ENCODE measurements around the gene CHN1.

Gene CHN1, protein sequence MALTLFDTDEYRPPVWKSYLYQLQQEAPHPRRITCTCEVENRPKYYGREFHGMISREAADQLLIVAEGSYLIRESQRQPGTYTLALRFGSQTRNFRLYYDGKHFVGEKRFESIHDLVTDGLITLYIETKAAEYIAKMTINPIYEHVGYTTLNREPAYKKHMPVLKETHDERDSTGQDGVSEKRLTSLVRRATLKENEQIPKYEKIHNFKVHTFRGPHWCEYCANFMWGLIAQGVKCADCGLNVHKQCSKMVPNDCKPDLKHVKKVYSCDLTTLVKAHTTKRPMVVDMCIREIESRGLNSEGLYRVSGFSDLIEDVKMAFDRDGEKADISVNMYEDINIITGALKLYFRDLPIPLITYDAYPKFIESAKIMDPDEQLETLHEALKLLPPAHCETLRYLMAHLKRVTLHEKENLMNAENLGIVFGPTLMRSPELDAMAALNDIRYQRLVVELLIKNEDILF

GRCh38 chr2:175004980-175005732 is at the start of gene CHN1:
Gene CHN1, minus strand, starts transcription at chr2:175005381. Its CDS starts 469 bp downstream, at chr2:175004912.
- peak; percentile 89 for DNase-seq (ENCODE audit: low read depth, low spot score)

GRCh38 chr2:175054340-175054739 is 49.2 kb upstream of the CHN1 start:
- DNase-seq (ENCODE audit: low read depth, low spot score) = no peak

- DNase-seq (ENCODE audit: low read depth, low spot score) = no peak
These were observed 44.5 kb upstream of the CHN1 start for GRCh38 chr2:175049661-175050060.

- no peak for DNase-seq (ENCODE audit: low read depth, low spot score)
These were observed 43.1 kb upstream of the CHN1 start for GRCh38 chr2:175048275-175048674.

DNA sequence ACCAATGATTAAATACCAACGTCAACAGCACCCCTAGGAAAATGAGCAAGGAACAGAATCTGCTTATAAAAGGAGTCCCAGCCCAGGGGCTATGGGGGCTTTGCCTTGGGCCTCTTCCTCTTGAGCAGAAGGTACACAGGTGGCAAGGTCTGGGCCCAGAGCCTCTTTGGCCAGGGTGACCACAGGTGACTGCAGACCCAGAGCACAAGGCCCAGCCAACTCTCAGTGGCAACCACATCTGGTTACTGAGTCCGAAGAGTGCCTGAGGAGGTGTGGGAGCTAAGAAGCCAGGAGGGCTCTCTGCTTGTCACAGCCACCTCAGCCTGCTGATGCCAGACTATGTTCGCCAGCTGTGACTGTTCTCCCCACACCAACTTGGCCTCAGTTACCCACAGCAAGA is 34.3 kb upstream of the CHN1 start:
- peak; percentile 42 for DNase-seq (ENCODE audit: low read depth, low spot score)

DNA sequence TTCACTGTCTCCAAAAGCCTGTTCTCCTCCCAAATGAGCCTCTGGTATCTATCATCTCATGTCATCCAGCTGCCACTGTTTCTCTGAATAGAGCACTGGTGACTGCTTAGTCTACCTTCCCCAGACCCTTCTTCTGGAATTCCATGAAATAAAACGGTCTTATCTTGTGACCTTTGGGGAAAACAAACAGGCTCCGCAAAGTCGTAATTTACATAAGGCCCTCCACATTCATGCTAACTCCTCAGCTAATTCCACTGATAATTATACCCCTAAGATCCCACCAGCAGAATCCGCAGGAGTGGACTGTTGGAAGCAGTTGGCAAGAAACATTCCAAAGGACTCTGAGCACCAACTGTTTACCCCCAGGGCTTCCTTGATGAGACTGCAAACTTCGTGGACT is 33.9 kb upstream of the CHN1 start:
- DNase-seq (ENCODE audit: low read depth, low spot score) = peak; percentile 61

GRCh38 chr2:175037941-175038340 is 32.8 kb upstream of the CHN1 start:
- DNase-seq (ENCODE audit: low read depth, low spot score) = peak; percentile 37

- DNase-seq (ENCODE audit: low read depth, low spot score) = no peak
These were observed 31.4 kb upstream of the CHN1 start for GRCh38 chr2:175036582-175037018.

- no peak for DNase-seq (ENCODE audit: low read depth, low spot score)
These were observed 30.6 kb upstream of the CHN1 start for GRCh38 chr2:175035806-175036205.

DNA sequence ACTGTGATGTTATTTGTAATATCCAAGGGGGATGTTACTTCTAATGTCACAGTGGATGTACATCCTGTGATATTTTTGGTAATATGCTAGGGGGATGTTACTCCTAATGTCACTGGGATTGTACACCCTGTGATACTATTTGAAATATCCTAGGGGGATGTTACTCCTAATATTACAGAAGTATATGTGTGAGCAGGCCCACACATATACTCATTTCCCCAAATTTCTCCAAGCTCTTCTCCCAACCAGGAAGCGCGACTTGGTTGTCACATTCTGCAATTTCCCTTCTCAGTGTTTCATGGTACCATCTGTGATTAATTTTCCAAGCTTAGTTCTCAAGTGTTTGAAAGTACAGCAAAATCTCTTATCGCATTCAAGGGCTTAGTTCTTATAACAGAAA is 29.5 kb upstream of the CHN1 start:
- no peak for DNase-seq (ENCODE audit: low read depth, low spot score)

DNA sequence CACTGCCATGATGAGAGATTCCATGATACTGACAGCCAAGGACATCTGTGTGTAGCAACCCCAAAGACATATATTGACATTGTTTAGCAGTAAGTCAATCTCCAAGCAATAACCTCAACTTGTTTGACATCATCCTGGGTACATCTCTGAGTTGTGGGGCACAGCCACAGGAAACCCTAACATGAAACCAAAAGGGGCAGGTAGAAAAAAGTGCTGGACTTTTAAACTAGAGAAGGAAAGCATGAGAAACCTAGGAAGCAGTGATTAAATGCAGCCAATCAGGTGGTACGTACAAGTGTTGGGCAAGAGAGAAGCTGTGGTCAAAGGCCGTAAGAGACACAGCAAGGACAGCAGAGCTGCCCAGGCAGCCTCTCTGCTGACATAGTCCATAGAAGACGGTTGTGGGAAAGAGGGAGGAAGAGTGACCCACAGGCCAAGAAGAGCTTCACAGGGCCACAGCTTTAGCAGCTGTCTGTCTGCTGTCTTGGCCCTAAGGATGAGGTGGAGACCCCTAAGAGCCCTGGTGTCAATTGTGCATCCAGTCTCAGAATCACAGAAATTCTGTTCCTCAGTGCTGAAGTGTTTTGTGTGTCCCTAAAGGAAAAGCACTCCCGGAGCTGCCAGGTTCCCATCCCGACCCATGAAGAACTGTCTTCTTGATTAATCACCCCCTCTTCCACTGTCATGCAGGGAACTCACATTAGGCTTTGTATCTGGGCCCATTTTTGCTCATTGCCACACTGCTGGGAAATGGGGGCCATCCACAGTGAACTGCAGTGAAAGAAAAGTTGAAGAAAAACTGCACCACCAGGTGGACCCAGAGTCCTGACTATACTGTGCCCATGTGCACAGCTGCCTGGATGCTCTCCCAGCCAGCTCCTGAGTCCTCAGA is 25.4 kb upstream of the CHN1 start:
- DNase-seq (ENCODE audit: low read depth, low spot score) = peak; percentile 69

GRCh38 chr2:175027755-175028154 is 22.6 kb upstream of the CHN1 start:
- no peak for DNase-seq (ENCODE audit: low read depth, low spot score)

DNA sequence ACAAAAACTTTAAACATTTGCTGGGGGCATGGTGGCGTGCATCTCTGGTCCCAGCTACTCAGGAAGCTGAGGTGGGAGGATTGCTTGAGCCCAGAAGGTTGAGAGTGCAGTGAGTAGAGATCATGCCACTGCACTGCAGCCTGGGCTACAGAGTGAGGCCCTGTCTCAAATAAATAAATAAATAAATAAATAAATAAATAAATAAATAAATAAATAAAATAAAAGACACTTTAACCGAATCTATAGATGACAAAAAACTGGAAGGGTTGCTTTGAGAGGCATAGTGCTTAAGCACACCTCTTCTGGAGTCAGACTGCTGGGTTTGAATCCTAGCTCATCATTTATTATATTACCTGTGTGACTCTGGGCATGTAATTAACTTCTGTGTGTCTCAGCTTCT is 21.2 kb upstream of the CHN1 start:
- DNase-seq (ENCODE audit: low read depth, low spot score) = no peak

GRCh38 chr2:175025946-175026345 is 20.8 kb upstream of the CHN1 start:
- DNase-seq (ENCODE audit: low read depth, low spot score) = no peak

- no peak for DNase-seq (ENCODE audit: low read depth, low spot score)
These were observed 20.1 kb upstream of the CHN1 start for GRCh38 chr2:175025233-175025632.

DNA sequence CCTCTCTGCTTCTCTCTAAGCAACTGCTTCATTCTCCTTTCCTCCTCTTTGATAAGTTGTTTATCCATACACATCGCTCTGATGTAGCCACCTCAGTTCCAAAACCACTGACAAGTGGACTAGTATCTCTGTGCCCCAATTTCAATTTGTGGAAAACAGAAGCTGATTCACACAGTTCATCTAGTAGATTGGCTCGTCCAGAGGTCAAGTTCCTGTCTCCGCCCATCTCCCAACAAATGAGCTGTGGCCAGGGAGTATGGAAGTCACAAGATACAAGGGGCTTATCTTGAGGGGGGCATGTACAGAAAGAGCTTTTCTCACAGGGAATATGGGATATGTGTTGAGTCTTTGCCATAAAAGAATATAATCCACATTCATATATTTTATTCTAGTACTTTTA is 17.7 kb upstream of the CHN1 start:
- DNase-seq (ENCODE audit: low read depth, low spot score) = no peak

- DNase-seq (ENCODE audit: low read depth, low spot score) = no peak
These were observed 14.6 kb upstream of the CHN1 start for GRCh38 chr2:175019566-175020327.

GRCh38 chr2:175017618-175018414 is 12.6 kb upstream of the CHN1 start:
- no peak for DNase-seq (ENCODE audit: low read depth, low spot score)

DNA sequence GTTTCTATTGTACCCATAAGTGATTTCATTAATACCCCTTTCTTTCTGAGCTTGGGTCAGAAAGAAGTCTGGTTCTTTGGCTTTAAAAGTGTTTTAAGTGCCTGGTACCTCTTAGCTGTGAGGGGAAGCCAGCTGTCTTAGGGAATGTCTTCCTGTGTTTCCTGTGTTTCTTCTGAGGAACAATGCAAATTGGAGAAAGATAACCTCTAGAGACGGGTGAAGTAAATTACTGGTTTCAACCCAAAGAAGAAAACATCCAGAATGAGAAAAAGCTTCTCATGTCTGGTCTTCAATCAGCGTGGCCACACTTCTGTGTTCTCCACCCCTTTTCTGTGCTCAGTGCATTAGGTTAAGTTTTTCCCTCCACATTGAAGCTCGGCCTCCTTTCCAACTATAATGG is 10.2 kb upstream of the CHN1 start:
- DNase-seq (ENCODE audit: low read depth, low spot score) = no peak

- DNase-seq (ENCODE audit: low read depth, low spot score) = no peak
These were observed 7.3 kb upstream of the CHN1 start for GRCh38 chr2:175012516-175012915.
